Adrenal gland (tissue), 12 donors: Measurements from ENCODE around the gene TXLNA. TPM values are rescaled to one million over a fixed set of nuclear protein-coding genes. Genes with fewer than 3 reads are reported as not detected.
"Not testable (repeated sequence)": the region's sequence is repeated elsewhere in the genome, so short reads cannot be mapped to it uniquely, and the experiment has no call there.

Experiments used
- DNase-seq, 7 donors: peaks; one replicate each; pipeline ENCODE4 v3.0.0-alpha.2; 2019 to 2020
- H3K27ac ChIP-seq, 5 donors: fragments of 200-600 bp; sonication (generic) in 4 of 5; 1 replicate in 3 of 5; 2 replicates in 2 of 5; pipeline versions ENCODE4 v1.5.1 to v1.8.0; 2016 to 2020; ENCODE audit warnings: mild to moderate bottlenecking in 1 of 5
- H3K27me3 ChIP-seq: fragments of 200-600 bp; 2 replicates; pipeline ENCODE4 v1.8.0; 2021
- H3K36me3 ChIP-seq, 2 donors: fragments of 200-600 bp; replicated peaks in 1 of 2; 1 replicate in 1 of 2; 2 replicates in 1 of 2; pipeline versions ENCODE4 v1.5.1 to v1.8.0; 2018 to 2022
- H3K4me1 ChIP-seq, 2 donors: fragments of 200-600 bp; replicated peaks in 1 of 2; 1 replicate in 1 of 2; 2 replicates in 1 of 2; pipeline versions ENCODE4 v1.5.1 to v1.8.0; 2018 to 2021
- H3K4me3 ChIP-seq, 4 donors: fragments of 200-600 bp; sonication (generic) in 3 of 4; one replicate each; pipeline ENCODE4 v1.5.1; 2016 to 2018
- H3K9me3 ChIP-seq, 3 donors: fragments of 200-600 bp; sonication (generic) in 1 of 3; replicated peaks in 1 of 3; 1 replicate in 2 of 3; 2 replicates in 1 of 3; pipeline versions ENCODE4 v1.5.1 to v1.8.0; 2016 to 2021
- POLR2A ChIP-seq, 2 donors: fragments of 450-650 bp; IDR thresholded peaks; one replicate each; pipeline ENCODE4 v1.6.1; 2017; ENCODE audit warnings: antibody characterized with exemption in 2 of 2, mild to moderate bottlenecking in 2 of 2, moderate library complexity in 1 of 2
- WGBS, 4 donors: extraction: QIAGEN DNeasy Blood & Tissue Kit in 2 of 4; methylation state at CpG; one replicate each; pipeline versions ENCODE4 v1.1.5 to v1.1.7; 2013 to 2017; 5-methylcytosine and 5-hydroxymethylcytosine counted together
- intact Hi-C, 2 donors: fragments of 100-400 bp; cut with DNase I; formaldehyde crosslinking; loops; one replicate each; pipeline versions ENCODE4 v1.14.1 to v1.15.0; 2022 to 2023
- polyA plus RNA-seq, 3 donors: library from polyadenylated mRNA; stranded (reverse); fragments of 200-250 nt in 2 of 3; fragments of 350-450 nt in 1 of 3; fragmentation: Illumina TruSeq in 1 of 3; extraction: RNeasy Lipid Tissue Mini Kit (QIAGEN cat#74804) in 1 of 3; gene quantifications; one replicate each; pipeline ENCODE4 v1.2.3, GENCODE V29; 2013 to 2014
- total RNA-seq, 9 donors: library from RNA; depleted of rRNA in 4 of 9; stranded (reverse); fragments of >200 nt in 4 of 9; fragments of 120-200 nt in 1 of 9; fragmentation: NEBNext Ultra II Directional in 1 of 9; extraction: Animal tissue kit (Norgen Biotek cat#: 25700) in 1 of 9; gene quantifications; one replicate each; pipeline versions ENCODE4 v1.1.0 to v1.2.4, GENCODE V29; 2013 to 2023
- TF ChIP-seq, protein P1 (sequence below), 6 experiments: fragments of 450-650 bp in 4 of 6; fragments of 200-600 bp in 2 of 6; sonication (generic) in 1 of 6; IDR thresholded peaks; 1 replicate in 5 of 6; 2 replicates in 1 of 6; pipeline versions ENCODE4 v1.5.1 to v1.8.0; 2016 to 2021; ENCODE audit warnings: antibody characterized with exemption in 6 of 6, mild to moderate bottlenecking in 2 of 6, moderate library complexity in 1 of 6
- donor health status: healthy with polysubstance abuse.
- donor health status: Bipolar disorder and iron deficiency.
- donor health status: DM: yes; HTN: yes; CAD: no.
- donor health status: DM: no; HTN: no; CAD: no.
- donor health status: DM: no; HTN: no; CAD: no.
- donor health status: DM: yes; HTN: yes; CAD: no.

Gene TXLNA
- total and polyA plus RNA-seq, 12 donors = 14.9 to 97.4 (median 62.3) TPM

DNA sequence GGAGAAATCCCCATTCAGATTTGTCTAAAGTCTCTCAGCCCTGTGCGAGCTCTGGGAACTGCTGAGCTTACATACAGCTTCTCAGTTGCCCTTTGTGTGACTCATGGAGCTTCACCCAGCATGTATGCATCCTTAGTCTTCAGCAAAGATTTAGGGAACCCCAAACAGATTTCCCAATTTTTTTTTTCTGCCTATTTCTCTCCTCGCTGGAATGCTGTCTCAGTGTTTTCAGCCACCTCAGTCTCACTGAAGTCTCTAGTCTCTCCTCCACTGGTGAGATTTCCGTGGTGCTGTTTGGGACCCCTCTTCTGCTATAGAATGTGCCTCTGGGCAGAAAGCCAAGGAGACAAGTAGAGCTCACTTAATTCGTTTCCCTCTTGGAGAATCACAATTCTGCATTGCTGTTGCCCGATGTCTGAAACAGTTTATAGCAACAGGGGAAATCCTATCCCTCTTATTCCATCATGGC is 28.1 kb upstream of the TXLNA start:
- no peak overlapping the region for H3K27ac ChIP-seq
- H3K27me3 ChIP-seq = no peaks in the 10 kb centered on the region
- no peaks in the 10 kb centered on the region for H3K9me3 ChIP-seq
- no peak for DNase-seq
- no peak overlapping the region for H3K4me3 ChIP-seq
- intact Hi-C loops = no loop called here
- peaks cover 0 to 14% of the 10 kb centered on the region in 2 donors for H3K4me1 ChIP-seq
- TF ChIP-seq POLR2A (IDR thresholded peaks at IDR 0.05) = no peak
- TF ChIP-seq, protein P1, sequence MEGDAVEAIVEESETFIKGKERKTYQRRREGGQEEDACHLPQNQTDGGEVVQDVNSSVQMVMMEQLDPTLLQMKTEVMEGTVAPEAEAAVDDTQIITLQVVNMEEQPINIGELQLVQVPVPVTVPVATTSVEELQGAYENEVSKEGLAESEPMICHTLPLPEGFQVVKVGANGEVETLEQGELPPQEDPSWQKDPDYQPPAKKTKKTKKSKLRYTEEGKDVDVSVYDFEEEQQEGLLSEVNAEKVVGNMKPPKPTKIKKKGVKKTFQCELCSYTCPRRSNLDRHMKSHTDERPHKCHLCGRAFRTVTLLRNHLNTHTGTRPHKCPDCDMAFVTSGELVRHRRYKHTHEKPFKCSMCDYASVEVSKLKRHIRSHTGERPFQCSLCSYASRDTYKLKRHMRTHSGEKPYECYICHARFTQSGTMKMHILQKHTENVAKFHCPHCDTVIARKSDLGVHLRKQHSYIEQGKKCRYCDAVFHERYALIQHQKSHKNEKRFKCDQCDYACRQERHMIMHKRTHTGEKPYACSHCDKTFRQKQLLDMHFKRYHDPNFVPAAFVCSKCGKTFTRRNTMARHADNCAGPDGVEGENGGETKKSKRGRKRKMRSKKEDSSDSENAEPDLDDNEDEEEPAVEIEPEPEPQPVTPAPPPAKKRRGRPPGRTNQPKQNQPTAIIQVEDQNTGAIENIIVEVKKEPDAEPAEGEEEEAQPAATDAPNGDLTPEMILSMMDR (IDR thresholded peaks at IDR 0.05) = no peak
- peaks cover 0 to 12% of the 10 kb centered on the region in 2 donors for H3K36me3 ChIP-seq
- 63 to 68% (median 67%) methylated on average over 5 of the region's 5 CpGs for WGBS, 4 donors

DNA sequence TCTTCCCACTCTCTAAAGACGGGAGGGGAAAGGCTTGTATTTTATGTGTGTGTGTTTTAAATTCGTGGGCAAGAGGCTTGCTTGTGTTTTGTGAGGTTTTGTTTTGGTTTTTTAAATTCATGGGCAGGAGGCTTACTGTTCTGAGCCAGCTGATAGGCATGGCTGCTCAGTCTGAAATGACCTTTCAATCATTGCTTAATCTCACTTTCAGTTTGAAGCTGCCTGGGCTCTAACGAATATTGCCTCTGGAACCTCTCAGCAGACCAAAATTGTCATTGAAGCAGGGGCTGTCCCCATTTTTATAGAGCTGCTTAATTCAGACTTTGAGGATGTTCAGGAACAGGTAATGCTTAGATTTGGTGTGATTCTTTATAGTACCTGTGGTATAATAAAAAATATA is 20.3 kb upstream of the TXLNA start:
- no peak for DNase-seq
- Histone ChIP-seq H3K27ac (no peak overlapping the region), H3K36me3 (peaks cover 3 to 89% of the 10 kb centered on the region in 2 donors), H3K9me3 (no peaks in the 10 kb centered on the region), H3K27me3 (no peaks in the 10 kb centered on the region), H3K4me3 (no peak overlapping the region), H3K4me1 (no peaks in the 10 kb centered on the region)
- no peak for TF ChIP-seq POLR2A (IDR thresholded peaks at IDR 0.05)
- TF ChIP-seq, protein P1 (IDR thresholded peaks at IDR 0.05) = no peak
- intact Hi-C loops = no loop called here
- WGBS, 4 donors = 59 to 71% (median 66%) methylated on average over 3 of the region's 3 CpGs

DNA sequence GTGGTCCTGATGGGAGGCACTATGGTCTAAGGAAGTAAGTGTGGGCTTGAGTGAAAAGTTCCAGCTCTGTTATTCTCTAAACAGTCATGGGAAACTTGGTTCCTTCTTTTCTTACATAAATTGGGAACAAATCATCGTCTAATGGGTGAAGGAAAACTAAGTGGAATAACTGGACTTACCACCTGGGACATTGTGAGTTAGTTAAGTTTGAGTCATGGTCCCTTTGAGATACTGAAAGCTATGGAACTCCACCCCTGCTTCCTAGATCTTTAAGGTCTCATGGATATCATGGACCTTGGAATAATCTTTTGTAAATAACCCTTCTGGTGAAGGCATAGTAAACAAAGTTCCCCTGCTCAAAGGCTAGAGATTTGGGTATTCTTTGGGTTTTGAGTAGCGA is 16.1 kb upstream of the TXLNA start:
- Histone ChIP-seq H3K27me3 (no peaks in the 10 kb centered on the region), H3K4me3 (no peak overlapping the region), H3K4me1 (no peaks in the 10 kb centered on the region), H3K36me3 (peaks cover 2 to 92% of the 10 kb centered on the region in 2 donors), H3K9me3 (no peaks in the 10 kb centered on the region), H3K27ac (no peak overlapping the region)
- intact Hi-C loops = no loop called here
- TF ChIP-seq, protein P1 (IDR thresholded peaks at IDR 0.05) = no peak
- no peak for TF ChIP-seq POLR2A (IDR thresholded peaks at IDR 0.05)
- DNase-seq = no peak
- WGBS, 4 donors = 88 to 94% (median 93%) methylated on average over 2 of the region's 2 CpGs

DNA sequence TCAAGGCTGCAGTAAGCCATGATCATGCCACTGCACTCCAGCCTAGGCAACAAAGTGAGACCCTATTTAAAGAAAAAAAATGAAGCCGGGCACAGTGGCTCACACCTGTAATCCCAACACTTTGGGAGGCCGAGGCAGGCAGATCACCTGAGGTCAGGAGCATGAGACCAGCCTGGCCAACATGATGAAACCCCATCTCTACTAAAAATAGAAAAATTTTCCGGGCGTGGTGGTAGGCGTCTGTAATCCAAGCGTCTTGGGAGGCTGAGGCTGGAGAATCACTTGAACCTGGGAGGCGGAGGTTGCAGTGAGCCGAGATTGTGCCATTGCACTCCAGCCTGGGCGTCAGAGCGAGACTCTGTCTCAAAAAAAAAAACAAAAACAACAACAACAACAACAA is 13.8 kb upstream of the TXLNA start:
- H3K27ac ChIP-seq, H3K27me3 ChIP-seq, H3K9me3 ChIP-seq, H3K4me3 ChIP-seq, H3K4me1 ChIP-seq, DNase-seq, intact Hi-C loops: not testable (repeated sequence)
- 90 to 95% (median 94%) methylated on average over 10 of the region's 10 CpGs for WGBS, 4 donors
- H3K36me3 ChIP-seq = peaks cover 0 to 81% of the 10 kb centered on the region in 2 donors

DNA sequence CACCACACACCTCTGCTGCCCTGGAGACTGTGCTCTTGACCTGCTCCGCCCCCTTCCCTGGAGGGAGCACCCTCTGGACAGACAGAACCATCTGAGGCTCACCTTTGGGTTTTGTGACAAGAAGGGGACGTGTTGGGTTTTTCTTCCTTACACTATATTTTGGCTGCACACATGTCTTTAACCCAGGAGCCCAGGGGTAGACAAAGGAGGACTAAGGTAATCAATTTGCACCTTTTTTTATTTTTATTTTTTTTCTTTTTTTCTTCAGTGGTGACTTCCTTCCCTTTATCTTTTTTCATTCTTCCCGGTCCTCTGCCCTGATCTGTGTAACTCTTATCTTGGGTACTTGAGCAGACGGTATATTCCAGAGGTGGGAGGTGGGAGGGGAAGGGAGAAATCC is 8.5 kb upstream of the TXLNA start:
- Histone ChIP-seq H3K36me3 (peaks cover 0 to 57% of the 10 kb centered on the region in 2 donors), H3K4me1 (no peaks in the 10 kb centered on the region), H3K9me3 (no peaks in the 10 kb centered on the region), H3K27ac (no peak overlapping the region), H3K27me3 (no peaks in the 10 kb centered on the region), H3K4me3 (no peak overlapping the region)
- DNase-seq = no peak
- 78 to 91% (median 83%) methylated on average over 4 of the region's 4 CpGs for WGBS, 4 donors
- TF ChIP-seq POLR2A (IDR thresholded peaks at IDR 0.05) = no peak
- TF ChIP-seq, protein P1 (IDR thresholded peaks at IDR 0.05) = no peak
- intact Hi-C loops = no loop called here
